GM13977 (cell line): ENCODE measurements around the gene ZSCAN20.

Experiments
- DNase-seq: peaks from one replicate; pipeline ENCODE4 v3.0.0; 2012; ENCODE audit warnings: low spot score
- in situ Hi-C: fragments of 300-500 bp; cut with MboI; formaldehyde crosslinking; loops from one replicate; pipeline ENCODE4 v1.12.0; 2022; ENCODE audit warnings: low sequenced_read_pairs, low pct_unique_long_range_greater_than_20kb, mixed read lengths, inconsistent platforms; ENCODE audit not compliant: unreplicated experiment
- TF ChIP-seq, protein P1 (sequence below): IDR thresholded peaks from 2 replicates; pipeline ENCODE4 v1.5.1; 2012; ENCODE audit warnings: mild to moderate bottlenecking, control low read depth; ENCODE audit not compliant: insufficient read depth; ENCODE audit errors: extremely low read depth, missing control alignments

The ZSCAN20 gene

DNA sequence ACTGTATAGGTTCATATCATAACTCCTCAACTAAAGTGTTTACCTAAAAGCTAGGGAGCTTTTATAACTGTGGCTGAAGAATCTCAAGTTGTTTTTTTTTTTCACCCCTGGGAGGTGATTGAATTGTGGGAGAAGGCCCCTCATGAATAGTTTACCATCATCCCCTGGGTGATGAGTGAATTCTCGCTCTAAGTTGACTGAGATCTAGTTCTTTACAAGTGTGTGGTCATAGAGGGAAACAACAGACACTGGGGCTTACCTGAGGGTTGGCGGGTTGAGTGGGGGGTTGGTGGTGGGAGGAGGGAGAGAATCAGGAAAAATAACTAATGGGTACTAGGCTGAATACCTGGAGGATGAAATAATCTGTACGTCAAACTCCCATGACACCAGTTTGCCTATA, 7.9 kb upstream of the ZSCAN20 start:
- TF ChIP-seq, protein P1, sequence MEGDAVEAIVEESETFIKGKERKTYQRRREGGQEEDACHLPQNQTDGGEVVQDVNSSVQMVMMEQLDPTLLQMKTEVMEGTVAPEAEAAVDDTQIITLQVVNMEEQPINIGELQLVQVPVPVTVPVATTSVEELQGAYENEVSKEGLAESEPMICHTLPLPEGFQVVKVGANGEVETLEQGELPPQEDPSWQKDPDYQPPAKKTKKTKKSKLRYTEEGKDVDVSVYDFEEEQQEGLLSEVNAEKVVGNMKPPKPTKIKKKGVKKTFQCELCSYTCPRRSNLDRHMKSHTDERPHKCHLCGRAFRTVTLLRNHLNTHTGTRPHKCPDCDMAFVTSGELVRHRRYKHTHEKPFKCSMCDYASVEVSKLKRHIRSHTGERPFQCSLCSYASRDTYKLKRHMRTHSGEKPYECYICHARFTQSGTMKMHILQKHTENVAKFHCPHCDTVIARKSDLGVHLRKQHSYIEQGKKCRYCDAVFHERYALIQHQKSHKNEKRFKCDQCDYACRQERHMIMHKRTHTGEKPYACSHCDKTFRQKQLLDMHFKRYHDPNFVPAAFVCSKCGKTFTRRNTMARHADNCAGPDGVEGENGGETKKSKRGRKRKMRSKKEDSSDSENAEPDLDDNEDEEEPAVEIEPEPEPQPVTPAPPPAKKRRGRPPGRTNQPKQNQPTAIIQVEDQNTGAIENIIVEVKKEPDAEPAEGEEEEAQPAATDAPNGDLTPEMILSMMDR, result no peak
- DNase-seq, result no peak
- in situ Hi-C loops, result loop anchor here (10.0 kb wide), 1 partner anchor 90 kb away; no protein-coding TSS in a partner anchor

DNA sequence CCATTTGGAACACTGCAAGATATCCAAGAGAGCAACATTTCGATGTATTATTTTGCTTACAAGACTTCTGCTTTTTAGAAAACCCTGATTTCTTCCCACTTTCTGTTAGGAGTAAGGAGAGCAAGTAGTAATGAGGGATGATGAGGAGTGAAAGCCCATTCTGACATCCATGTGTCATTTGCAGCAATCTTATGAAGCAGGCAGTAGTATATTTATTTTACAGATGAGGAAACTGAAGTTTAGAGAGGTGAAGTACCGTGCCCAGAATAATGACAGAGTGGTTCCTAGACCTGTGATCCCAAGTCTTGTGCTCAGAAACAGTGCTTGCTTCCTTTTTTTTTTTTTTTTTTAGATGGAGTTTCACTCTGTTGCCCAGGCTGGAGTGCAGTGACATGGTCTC, 7.1 kb upstream of the ZSCAN20 start:
- TF ChIP-seq, protein P1, result no peak
- no peak for DNase-seq
- in situ Hi-C loops, result loop anchor here (10.0 kb wide), 1 partner anchor 91 kb away; no protein-coding TSS in a partner anchor

DNA sequence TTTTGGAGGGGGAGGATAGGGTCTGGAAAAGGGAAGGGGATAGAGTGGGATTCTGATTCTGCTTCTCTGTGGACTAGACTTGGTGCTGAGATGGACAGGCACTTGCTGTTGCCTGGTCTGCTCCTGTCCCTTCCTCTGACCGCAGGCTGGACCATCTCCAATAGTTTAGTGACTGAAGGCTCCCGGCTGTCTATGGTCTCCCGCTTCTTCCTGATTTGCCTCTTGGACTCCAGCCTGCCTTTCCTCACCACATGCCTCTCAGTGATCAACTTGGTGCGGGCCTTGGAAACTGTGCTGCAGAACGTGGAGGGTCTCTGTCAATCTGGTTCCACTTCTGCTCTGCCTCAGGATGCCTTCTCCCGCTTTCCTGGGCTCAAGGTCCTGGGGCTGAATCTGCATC, 6.3 kb upstream of the ZSCAN20 start:
- TF ChIP-seq, protein P1, result no peak
- no peak for DNase-seq
- in situ Hi-C loops, result loop anchor here (10.0 kb wide), 1 partner anchor 91 kb away; no protein-coding TSS in a partner anchor

DNA sequence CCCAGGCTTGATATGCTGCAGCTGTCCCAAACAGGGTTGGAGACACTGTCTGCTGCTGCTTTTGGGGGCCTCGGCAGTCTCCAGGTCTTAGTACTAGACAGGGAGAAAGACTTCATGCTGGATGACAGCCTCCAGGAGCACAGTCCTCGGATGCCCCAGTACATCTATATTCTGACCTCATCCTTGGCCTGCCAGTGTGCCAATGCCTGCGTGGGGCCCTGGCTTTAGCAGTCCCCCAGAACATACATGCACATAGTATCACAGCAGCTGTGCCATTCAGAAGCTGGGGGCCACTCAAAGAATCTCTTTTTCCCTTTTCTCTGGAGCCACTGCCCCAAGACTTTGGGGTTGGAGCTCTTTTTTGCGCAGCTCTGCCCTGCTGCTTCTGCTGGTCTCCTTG, 4.4 kb upstream of the ZSCAN20 start:
- in situ Hi-C loops, result loop anchor here (10.0 kb wide), 1 partner anchor 93 kb away; no protein-coding TSS in a partner anchor
- no peak for DNase-seq
- TF ChIP-seq, protein P1, result no peak

DNA sequence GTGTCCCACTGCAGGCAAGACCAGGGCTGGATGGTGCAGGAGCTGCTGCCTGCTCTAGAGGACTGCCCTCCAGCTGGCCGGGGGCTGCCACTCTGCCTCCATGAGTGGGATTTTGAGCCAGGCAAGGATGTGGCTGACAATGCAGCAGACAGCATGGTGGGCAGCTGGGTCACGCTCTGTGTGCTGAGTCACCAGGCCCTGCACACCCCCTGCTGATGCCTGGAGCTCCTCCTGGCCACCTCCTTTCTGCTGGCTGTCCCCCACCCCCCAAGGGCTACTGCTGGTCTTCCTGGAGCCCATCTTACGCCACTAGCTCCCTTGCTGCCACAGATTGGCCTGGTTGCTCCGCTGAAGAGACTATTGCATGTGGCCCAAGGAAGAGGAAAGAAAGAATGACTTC, 3.9 kb upstream of the ZSCAN20 start:
- in situ Hi-C loops, result loop anchor here (10.0 kb wide), 1 partner anchor 94 kb away; no protein-coding TSS in a partner anchor
- TF ChIP-seq, protein P1, result no peak
- no peak for DNase-seq

DNA sequence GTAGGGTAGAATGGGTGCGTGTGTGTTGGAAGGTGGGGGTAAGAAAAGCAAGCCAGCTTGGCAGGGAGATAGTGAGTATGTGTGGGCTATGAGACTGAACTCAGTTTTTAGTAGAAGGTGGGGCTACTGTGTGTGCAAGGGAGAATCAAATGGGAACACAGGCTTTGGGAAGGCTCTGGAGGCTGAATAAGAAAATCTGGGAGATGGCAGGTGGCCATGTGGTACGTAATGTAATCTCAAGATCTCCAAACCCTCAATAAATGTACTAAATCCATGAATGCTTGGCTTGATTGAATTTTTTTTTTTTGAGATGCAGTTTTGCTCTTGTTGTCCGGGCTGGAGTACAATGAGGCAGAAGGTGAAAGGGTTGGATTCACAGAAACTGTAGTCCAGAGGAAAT, 3.5 kb upstream of the ZSCAN20 start:
- TF ChIP-seq, protein P1, result no peak
- DNase-seq, result no peak
- in situ Hi-C loops, result loop anchor here (10.0 kb wide), 1 partner anchor 94 kb away; no protein-coding TSS in a partner anchor
